OCI-LY7 (cell line): ENCODE results near the gene PDE4A.

Source experiments
- CTCF ChIP-seq: fragments of 200-600 bp; sonication (generic); conservative IDR thresholded peaks from 2 replicates; pipeline ENCODE4 v1.5.1; 2014; ENCODE audit warnings: mild to moderate bottlenecking, antibody characterized with exemption, low read length, moderate library complexity, mixed read lengths
- EZH2phosphoT487 ChIP-seq: fragments of 200-600 bp; sonication (generic); IDR thresholded peaks from 2 replicates; pipeline ENCODE4 v1.6.1; 2018; ENCODE audit warnings: low read depth, borderline replicate concordance, mild to moderate bottlenecking, mixed run types, antibody characterized with exemption, low read length, moderate library complexity, mixed read lengths

GRCh38 chr19:10419200-10419645 lies 1.1 kb upstream of the PDE4A start:
- TF ChIP-seq EZH2phosphoT487 (no peak), CTCF (peak; percentile 27)
